CD1c-positive myeloid dendritic cell (primary cell): Measurements from ENCODE around the gene NUMA1.
A peak's percentile ranks its signal among the peaks of the same experiment; 100 is the strongest.

Experiments used
- DNase-seq: peaks from one replicate; pipeline ENCODE4 v3.0.0-alpha.2; 2016; ENCODE audit errors: extremely low spot score

NUMA1 gene

DNA sequence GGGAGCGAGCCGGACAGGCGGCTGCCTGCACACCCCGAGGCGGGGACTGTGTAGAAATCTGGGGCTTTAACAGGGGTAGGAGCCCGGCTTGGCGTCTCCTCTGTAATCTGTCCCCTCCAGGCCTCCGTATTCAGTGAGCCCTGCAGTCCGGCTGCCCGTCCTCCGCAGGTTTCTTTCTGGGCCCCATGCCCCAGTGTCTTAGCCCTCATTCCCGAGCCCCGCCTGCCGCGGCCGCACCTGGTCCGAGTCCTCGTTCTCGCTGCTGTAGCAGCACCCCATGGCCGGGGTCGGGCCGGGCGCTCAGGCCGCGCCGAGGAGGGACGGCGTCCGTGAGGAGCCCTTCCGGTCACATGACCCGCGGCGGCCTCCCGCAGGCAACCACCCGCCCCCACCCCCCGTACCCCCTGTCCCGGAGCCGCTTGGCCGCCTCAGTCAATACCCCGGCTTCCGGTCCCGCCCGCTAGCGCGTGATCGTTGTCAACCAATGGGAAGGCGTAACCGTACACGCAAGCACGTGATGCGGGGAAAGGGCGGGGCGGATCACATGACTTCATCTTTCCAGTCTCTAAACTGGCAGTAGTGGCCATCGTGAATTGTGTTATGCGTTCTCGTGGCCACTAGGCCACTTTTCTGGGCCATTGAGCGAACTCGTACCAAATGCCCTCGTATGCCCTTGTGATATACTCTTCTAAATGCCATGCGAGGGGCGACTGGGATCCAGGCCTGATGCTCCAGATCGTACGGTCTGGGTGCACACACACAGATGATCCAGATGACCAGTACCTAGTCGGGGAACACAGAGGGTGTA is 22.8 kb upstream of the NUMA1 start, which contains the start of gene LAMTOR1:
TSS of gene LAMTOR1 (minus strand) at position 352 of the 808 bp plus-strand sequence. CDS start at position 279, 73 bp downstream.
- peak; percentile 99 for DNase-seq

- no peak for DNase-seq
Observed at GRCh38 chr11:72102631-72102945, 22.2 kb upstream of the NUMA1 start.

- DNase-seq: peak; percentile 33
Observed at GRCh38 chr11:72102162-72102561, 21.8 kb upstream of the NUMA1 start.

DNA sequence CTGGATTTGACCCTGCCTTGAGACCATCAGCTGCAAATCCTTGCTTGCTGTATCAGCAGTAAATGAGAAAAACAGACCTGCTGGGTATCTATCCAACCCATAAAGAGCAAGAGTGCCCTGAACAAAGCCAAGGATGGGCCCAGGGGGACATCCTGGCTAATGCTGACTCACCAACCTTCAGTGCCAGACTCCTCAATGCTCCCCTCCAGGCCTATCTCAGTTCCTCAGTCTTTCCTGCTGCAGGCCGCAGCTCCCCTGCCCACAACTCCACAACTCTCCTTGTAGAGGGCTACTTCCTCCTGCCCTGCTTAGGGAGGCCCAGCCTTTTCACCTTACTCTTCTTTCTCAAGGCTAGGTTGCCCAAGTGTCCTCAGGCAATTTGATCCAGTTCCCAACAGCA is 20.1 kb upstream of the NUMA1 start:
- DNase-seq: peak; percentile 77

DNA sequence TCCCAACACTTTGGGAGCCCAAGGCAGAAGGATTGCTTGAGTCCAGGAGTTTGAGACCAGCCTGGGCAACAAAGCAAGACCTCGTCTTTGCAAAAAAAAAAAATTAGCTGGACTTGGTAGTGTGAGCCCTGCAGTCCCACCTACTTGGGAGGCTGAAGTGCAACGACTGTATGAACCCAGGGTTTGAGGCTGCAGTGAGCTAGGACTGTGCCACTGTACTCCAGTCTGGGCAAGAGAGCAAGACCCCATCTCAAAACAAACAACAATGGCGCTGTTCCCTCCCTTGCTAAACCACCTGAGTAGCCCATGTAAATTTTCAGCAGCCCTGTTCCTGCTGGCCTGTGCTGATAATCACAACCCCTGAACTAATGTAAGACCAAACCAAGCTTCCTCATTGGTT is 19.7 kb upstream of the NUMA1 start:
- DNase-seq: no peak

DNA sequence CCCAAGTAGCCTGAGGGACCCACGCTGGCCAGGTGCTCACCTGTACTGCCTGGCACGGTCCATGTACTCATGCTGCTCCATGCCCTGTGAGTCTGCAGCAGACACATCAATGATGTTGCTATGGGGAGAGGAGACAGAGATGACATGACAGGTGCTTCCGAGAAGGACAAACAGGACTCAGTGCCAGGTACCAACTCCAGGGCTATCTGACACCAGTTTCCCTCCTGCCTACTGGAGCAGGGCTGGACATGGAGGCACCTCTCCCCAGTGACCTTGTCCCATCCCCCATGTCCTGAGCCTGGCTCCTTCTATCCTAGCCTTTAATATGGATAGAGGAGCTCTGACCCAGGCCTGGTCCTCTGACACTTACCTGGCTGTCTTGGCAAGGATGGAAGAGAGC is 18.4 kb upstream of the NUMA1 start:
- DNase-seq: no peak

DNA sequence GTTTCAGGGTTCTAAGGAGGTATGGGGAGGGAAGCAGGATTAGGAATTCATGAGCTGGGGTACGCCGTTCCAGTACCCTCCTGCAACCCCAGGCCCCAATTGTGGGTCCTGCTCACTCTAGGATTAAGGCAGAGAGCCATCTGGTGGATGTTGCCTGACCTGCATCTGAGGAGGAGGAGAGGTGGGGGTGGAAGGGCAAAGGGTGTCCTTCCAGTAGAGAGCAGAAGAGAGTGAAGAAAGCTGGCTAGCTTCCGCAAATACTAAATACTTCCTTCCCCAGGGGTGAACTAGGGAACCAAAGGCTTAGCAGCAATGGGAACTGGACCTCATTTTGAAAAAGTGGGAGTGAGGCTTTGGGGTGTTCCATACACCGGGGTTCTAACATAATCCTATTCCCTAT is 10.9 kb upstream of the NUMA1 start:
- DNase-seq: peak; percentile 88

DNA sequence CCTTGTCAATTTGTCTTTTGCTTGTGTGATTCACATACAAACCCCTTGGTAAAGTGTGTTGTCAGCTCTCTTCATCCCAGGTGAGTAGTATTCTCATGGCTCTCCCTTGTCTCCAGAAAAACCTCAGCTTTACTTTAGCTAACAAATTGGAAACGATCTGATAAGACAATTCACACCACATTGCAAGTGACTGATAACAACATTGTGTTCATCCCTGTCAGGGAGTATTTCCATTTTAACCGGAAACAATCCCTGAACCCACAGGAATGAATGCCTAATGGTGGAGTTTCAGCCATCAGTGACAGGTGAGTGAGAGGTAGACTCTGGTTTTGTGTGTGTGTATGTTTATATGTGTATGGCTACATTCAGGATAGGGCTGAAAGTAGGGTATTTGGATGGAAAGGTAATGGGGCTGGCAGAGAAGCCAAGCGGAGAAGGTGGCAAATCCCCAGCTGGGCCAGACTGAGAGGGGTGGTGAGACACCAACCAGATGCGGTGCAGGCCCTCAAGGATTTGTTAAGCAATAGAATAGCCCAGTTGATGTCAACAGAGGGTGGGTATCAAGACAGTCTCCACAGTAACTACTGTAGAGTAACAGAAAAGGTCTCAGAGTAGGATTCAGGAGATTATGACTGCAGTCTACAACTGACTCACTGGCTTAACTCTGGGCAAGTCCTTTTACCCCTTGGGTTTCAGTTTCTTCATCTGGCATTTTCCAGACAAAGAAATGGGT is 7.9 kb upstream of the NUMA1 start:
- no peak for DNase-seq

- DNase-seq: no peak
Observed at GRCh38 chr11:72085621-72086351, 5.4 kb upstream of the NUMA1 start.

DNA sequence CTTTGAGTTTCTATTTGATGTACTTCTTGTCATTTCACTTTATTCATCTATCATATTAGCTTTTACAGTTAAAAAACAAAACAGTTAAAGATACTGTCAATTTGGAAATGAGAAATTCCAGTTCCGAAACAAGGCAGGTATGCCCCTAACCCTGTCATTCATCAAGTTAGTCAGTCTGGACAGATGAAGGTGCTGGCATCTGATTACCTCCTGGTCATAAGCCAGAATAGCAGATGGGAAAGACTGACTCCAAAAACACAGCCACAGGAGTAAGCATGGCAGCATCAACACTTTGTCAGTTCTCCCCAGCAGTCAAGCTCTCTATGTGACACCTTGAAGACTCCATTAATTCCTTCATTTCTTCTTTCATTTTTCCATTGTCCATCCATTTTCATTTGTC is 4.6 kb upstream of the NUMA1 start:
- DNase-seq: no peak

DNA sequence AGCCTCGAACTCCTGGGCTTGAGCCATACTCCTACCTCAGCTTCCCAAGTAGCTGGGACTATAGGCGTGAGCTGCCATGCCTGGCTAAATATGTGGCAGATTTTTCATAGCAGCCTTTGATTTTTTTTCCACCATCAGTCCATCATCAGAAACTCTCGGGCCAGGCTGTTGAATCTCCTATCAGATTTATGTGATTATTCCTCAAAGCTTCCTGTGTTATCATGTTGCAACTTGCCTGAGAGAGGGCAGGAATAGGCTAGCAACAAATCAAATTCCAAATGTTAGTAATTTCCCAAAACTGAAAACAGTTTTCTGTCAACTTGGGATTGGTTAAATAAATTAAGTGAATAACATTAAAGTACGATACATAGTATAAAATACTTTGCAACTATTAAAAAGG is 3.7 kb upstream of the NUMA1 start:
- DNase-seq: no peak

DNA sequence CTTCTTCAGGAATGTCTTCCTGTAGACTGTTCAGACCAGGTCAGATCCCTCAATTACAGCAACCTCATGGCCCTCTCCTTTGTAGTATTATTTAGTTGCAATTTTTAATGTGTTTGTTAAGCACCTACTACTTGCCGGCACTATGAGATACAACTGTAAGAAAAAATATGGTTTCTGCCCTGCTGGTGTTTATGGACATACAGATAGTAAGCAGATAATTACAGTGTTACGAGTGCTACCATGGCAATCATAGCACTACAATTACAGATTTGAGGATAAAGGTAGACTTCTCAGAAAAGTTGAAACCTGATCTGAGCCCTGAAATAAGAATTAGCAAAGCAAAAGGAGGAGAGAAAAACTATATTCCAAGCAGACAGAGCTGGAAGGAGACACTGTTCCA is 3.1 kb upstream of the NUMA1 start:
- no peak for DNase-seq

- DNase-seq: peak; percentile 81
Observed at GRCh38 chr11:72081821-72082453, 1.6 kb upstream of the NUMA1 start.

GRCh38 chr11:72081184-72081644 is 872 bp upstream of the NUMA1 start:
- DNase-seq: no peak

- DNase-seq: no peak
Observed at GRCh38 chr11:72079819-72080325, 470 bp downstream of the NUMA1 start.

GRCh38 chr11:72078477-72078876 is 1.9 kb downstream of the NUMA1 start:
- DNase-seq: no peak

GRCh38 chr11:72075756-72076155 is 4.6 kb downstream of the NUMA1 start:
- DNase-seq: no peak

DNA sequence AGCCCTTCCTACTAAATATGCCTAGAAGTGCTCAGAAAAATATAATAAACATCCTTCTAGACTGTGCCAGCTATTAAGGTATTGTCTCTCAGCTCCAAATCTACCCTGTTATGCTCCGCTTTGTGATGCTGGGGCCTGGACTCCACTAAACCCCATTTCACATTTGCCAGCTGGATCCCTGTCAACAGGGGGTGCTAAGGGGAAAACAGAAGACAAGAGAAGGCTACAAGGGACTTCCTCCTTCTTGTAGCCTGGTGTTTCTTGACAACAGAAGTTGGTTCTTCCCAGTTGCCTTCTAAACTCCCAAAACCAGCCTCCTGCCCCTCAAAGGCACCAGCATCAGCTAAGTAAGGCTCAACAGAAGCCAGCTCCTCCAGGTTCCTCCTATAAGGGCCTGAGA is 5.2 kb downstream of the NUMA1 start:
- DNase-seq: peak; percentile 68

DNA sequence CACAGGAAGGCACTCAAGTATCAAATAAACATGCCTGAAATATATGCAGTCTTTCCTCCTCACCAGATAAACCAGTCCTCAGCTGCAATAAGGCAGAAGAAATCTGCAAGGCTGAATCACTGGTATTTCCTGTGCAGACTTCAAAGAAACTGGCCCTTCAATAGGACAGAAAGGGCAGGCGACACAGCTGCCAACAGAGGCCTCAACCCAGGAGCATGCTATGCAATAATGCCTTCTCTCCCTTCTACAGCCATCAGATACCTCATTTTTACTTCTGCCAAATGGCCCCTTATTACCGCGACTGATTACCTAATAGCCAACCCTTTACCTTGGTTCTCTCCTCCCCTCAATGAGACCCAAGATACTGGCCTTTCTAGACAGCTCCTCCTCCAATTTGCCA is 8.0 kb downstream of the NUMA1 start:
- DNase-seq: no peak

DNA sequence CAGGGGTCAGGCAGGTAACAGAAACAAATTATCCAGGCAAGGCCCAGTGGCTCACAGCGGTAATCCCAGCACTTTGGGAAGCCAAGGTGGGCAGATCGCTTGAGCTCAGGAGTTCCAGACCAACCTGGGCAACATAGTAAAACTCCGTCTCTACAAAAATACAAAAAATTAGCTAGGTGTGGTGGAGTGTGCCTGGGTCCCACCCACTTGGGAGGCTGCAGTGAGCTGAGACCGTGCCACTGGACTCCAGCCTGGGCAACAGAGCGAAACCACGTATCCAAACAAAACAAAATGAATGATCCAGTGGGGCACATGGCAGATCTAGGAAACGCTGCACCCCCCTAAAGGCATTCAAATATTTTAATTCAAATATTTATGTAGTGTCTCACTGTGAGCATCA is 9.9 kb downstream of the NUMA1 start:
- no peak for DNase-seq

GRCh38 chr11:72069787-72070251 is 10.5 kb downstream of the NUMA1 start:
- DNase-seq: peak; percentile 94

- peak; percentile 72 for DNase-seq
Observed at GRCh38 chr11:72069200-72069599, 11.1 kb downstream of the NUMA1 start.
